D341Med (cell line): ENCODE results near the gene FERMT1.
"Not testable (repeated sequence)": the region's sequence is repeated elsewhere in the genome, so short reads cannot be mapped to it uniquely, and the experiment has no call there.

Experiments used
- DNase-seq: peaks from one replicate; pipeline ENCODE4 v3.0.0; 2012; ENCODE audit warnings: low spot score

FERMT1 gene

GRCh38 chr20:6069669-6070068 lies 53.2 kb downstream of the FERMT1 start:
- DNase-seq: no peak

DNA sequence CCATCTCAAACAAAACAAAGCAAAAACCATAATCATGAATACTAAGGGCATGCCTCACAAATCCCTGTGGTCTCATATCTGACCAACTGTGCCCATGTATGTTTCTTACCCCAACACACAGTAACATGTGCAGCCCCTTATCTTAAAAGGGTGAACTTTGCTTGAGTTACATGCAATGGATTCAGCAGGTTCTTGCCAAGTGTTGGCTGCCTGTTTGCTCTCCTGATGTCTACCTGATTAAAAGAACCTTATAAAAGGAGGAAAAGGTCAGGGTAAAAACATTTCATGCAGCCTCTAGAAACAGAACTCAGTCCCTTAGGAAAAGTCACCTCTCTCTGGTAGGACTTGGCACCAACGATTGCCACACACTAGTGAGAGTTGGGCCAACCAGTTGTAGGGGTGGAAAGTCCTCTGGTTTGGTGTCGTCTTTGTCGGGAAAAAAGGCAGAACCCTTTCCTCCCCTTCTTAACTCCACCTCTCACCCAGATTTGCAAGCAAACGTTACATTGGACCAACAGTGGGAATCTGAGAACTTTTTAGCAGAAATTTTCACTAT lies 55.0 kb downstream of the FERMT1 start:
- no peak for DNase-seq

DNA sequence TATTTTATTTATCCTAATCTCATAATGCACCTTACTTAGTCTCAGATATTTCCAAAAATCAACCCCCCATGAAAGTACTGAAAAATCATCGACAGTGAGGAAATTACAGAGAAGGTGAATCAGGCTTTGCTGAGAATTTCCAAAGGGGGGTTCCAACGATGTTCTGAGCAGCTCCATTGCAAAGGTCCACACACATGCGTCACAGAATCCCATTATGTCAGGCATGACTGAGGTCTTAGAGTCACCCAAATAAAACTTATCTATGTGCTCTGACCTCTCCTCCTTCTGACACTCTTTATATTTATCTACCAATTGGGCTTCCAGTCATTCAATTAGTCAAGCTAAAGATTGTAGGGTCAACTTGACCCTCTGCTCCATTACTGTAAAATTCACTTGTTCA lies 56.2 kb downstream of the FERMT1 start:
- no peak for DNase-seq

GRCh38 chr20:6061544-6061943 lies 61.3 kb downstream of the FERMT1 start:
- DNase-seq: no peak

DNA sequence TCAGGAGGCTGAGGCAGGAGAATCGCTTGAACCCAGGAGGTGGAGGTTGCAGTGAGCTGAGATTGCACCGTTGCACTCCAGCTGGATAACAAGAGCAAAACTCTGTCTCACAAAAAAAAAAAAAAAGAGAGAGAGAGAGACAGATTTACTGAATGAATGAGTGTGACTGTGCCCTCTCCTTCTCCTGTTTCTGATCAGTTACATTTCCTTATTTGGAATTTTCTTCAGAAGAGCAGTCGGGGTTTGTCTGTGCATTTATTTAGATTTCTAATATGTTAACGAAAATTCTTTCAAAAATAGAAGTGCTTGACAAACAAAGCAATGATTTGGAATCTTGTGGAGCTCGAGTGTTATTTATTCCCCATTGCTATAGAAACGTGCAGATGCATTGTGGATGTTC lies 62.6 kb downstream of the FERMT1 start:
- DNase-seq: no peak

DNA sequence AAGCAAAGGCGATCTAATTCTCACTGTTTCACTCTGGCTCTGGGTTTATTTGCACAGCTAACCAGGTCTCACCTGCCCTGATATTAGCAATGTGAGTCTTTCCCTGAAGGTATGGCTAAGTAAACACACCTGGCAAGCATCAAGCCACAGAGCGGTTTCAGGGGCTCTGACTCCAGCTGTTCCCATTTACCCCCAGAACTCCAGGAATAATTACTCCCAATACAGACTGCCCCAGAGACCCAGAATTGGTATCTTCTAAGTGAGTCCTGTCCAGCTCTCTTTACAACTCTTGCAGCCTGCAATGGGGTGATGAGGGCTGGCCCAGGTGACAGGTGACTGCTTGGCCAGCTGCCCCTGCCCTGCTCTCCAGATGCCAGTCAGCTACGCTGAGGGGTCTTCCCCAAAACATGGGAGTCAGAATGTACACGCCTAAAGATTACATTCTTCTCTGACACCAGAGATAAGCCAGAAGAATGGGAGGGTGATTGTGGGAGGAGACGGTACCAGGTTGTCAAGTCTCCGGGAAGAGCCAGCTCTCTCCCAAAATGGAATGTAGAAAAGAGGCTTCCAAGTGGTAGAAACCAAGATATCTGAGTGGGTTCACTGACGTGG lies 64.0 kb downstream of the FERMT1 start:
- no peak for DNase-seq

GRCh38 chr20:6057691-6058090 lies 65.1 kb downstream of the FERMT1 start:
- DNase-seq: no peak

DNA sequence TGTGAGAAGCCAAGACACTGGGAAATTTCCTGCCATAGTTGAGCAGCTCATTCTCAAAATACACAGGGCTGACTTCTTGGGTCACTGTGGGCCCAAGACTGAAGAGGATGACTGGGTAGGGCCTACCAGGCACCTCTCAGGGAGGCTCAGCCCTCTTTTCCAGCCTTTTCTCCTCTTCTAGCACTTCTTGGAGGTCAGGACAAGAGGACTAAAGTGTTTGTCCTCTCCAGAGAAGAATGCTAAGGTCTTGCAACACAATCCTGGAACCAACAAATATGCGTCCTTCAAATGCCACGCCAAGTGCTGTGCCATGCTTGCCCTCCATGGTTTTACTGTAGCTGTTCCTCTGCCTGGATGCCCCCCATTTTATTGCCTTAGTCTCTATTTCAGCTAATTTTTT lies 65.7 kb downstream of the FERMT1 start:
- no peak for DNase-seq

GRCh38 chr20:6055981-6056569 lies 66.8 kb downstream of the FERMT1 start:
- no peak for DNase-seq

GRCh38 chr20:6055161-6055783 lies 67.6 kb downstream of the FERMT1 start:
- DNase-seq: no peak

- not testable (repeated sequence) for DNase-seq
Observed at GRCh38 chr20:6054689-6055051, 68.2 kb downstream of the FERMT1 start.

- no peak for DNase-seq
Observed at GRCh38 chr20:6053776-6054688, 68.8 kb downstream of the FERMT1 start, which contains the start of gene LRRN4. Gene LRRN4 (minus strand): TSS chr20:6054060. CDS start chr20:6052799, 1,261 bp downstream.

- DNase-seq: no peak
Observed at GRCh38 chr20:6053064-6053775, 69.6 kb downstream of the FERMT1 start.

DNA sequence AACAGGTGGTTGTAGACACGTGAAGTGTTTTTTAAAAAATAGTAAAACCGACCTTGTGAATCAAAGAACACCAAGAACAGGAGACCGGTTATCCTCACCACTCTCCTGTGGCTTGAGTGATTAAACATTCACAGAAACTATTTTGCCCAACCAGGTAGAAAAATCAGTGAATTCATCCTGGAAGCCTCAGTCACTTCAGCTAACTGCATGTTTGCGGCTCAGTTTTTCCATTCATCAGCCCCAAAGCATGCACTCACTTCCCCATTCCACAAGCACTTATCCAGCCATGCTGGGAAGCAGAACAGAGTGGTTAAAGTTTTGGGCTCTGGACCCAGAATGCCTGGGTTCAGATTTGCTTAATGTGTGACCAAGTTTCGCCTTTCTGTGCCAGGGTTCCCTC lies 71.3 kb downstream of the FERMT1 start:
- no peak for DNase-seq

GRCh38 chr20:6048391-6048790 lies 74.4 kb downstream of the FERMT1 start:
- DNase-seq: no peak

DNA sequence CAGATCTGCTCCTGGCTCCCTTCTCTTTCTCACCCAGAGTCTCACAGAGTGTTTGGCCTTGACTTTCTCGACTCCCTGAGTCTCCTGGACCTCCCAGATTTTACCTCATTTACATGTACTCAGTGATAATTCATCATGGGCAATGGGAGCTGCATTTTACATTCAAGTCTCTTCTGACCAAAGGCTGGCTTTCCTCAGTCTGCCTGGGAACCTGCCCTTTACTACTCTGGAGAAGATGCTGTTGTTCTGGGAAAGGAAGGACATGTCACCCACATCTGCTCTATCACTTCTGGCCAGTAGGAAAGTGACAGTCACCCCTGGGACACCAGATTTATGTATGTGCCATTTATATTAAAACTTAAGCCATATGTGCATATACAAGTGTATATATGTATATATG lies 76.4 kb downstream of the FERMT1 start:
- no peak for DNase-seq

GRCh38 chr20:6045566-6045965 lies 77.3 kb downstream of the FERMT1 start:
- no peak for DNase-seq

- DNase-seq: no peak
Observed at GRCh38 chr20:6044115-6044514, 78.7 kb downstream of the FERMT1 start.

DNA sequence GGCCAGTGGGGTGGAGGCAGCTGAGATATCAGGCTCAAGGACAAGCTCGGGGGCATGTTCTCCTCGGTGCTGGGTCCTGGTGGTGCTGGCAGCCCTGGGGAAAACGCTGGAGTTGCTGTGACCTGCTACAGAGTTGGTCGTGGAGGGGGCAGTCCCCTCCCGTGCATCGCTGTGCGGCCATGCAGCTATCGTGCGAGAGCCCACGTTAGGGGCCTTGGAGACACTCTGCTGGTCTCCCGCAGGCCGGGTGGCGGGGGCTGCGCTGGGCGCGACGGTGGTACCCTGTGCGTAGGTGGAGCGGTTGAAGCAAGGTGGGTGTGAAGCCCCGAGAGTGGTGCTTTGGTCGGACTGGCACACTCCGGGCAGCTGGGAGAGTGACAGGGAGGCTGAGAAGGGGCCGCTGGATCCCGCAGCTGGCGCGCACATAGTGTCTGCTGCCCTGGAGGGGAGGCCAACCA lies 81.0 kb downstream of the FERMT1 start:
- DNase-seq: no peak

- DNase-seq: no peak
Observed at GRCh38 chr20:6040958-6041807, 81.6 kb downstream of the FERMT1 start.

DNA sequence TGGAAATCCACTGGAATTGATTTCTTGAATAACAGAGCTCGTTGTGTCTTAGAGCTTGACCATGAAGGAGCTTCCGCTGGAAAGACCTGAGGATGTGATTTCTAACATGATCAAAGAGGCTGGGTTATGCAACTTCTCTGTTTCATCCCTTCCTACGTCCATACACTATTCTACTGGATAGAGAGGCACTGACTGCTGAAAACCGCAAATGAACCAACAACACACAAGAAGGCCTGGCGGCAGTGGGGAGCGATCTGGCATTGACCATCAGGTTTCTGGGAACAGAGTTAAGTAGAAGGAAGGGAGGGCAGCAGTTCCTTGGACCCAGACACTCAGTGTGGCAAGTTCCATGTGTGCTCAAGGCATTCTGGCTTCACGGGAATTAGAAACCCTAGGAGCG lies 82.3 kb downstream of the FERMT1 start:
- no peak for DNase-seq
